IMR-90 (cell line): Measurements from ENCODE around the gene RAB39A. TPM values are rescaled to one million over a fixed set of nuclear protein-coding genes. Genes with fewer than 3 reads are reported as not detected.

ENCODE experiments used
- ATAC-seq: fragments of 200-7000 bp; cut with Tn5 transposase; 2 replicates; pipeline ENCODE4 v1.9.1; 2020; ENCODE audit warnings: low read depth, mild to moderate bottlenecking, moderate library complexity
- BruUV-seq: library from RNA; stranded (reverse); fragments of 400-500 nt; replicated peaks from 2 replicates; lab custom pipeline; 2021; lab: Mats Ljungman, UMichigan
- CTCF ChIA-PET: fragments of 300-600 bp; formaldehyde crosslinking; extraction: SDS; loops from one replicate; lab custom pipeline; 2021; ENCODE audit warnings: antibody characterized with exemption; lab: Yijun Ruan, JAX
- POLR2A ChIA-PET: fragments of 300-600 bp; sonication (Branson Sonifier 250); formaldehyde crosslinking; loops from one replicate; lab custom pipeline; 2022; ENCODE audit warnings: antibody characterized with exemption; ENCODE audit not compliant: unreplicated experiment; lab: Charles Lee
- DNase-seq: peaks from one replicate; pipeline ENCODE4 v3.0.0; 2013
- H2AFZ ChIP-seq: replicated peaks from 2 replicates; pipeline ENCODE3; 2013; ENCODE audit warnings: low read length, mild to moderate bottlenecking; ENCODE audit not compliant: poor library complexity
- H2AK5ac ChIP-seq: 2 replicates; pipeline ENCODE4 v1.6.1; 2013; ENCODE audit warnings: low read depth, low read length, inconsistent platforms
- H2AK9ac ChIP-seq: replicated peaks from 2 replicates; pipeline ENCODE3; 2013; ENCODE audit warnings: mild to moderate bottlenecking, low read depth, low read length, moderate library complexity; ENCODE audit not compliant: poor library complexity
- H2BK120ac ChIP-seq: 2 replicates; pipeline ENCODE4 v1.6.1; 2013; ENCODE audit warnings: low read depth, low read length, inconsistent platforms
- H2BK15ac ChIP-seq: 3 replicates; pipeline ENCODE4 v1.6.1; 2013; ENCODE audit warnings: low read depth, low read length, inconsistent platforms
- H2BK20ac ChIP-seq: 2 replicates; pipeline ENCODE4 v1.6.1; 2013; ENCODE audit warnings: low read depth, mild to moderate bottlenecking, inconsistent platforms, low read length, moderate library complexity
- H2BK5ac ChIP-seq: 2 replicates; pipeline ENCODE4 v1.6.1; 2013; ENCODE audit warnings: mild to moderate bottlenecking, low read depth, low read length, inconsistent platforms; ENCODE audit not compliant: poor library complexity, severe bottlenecking
- H3K14ac ChIP-seq: replicated peaks from 2 replicates; pipeline ENCODE4 v1.6.1; 2013; ENCODE audit warnings: low read depth, low read length, inconsistent platforms
- H3K18ac ChIP-seq: 2 replicates; pipeline ENCODE4 v1.6.1; 2013; ENCODE audit warnings: low read depth, low read length, control low read depth
- H3K23ac ChIP-seq: 2 replicates; pipeline ENCODE4 v1.6.1; 2013; ENCODE audit warnings: low read depth, low read length, inconsistent platforms
- H3K27ac ChIP-seq: 2 replicates; pipeline ENCODE4 v1.5.1; 2013; ENCODE audit warnings: mild to moderate bottlenecking, control low read depth, low read length; ENCODE audit not compliant: insufficient read depth
- H3K27me3 ChIP-seq: 2 replicates; pipeline ENCODE4 v1.6.1; 2013; ENCODE audit warnings: low read length; ENCODE audit not compliant: control insufficient read depth, insufficient read depth
- H3K36me3 ChIP-seq: 2 replicates; pipeline ENCODE4 v1.6.1; 2013; ENCODE audit warnings: low read length, mixed read lengths; ENCODE audit not compliant: control insufficient read depth, insufficient read depth
- H3K4ac ChIP-seq: 2 replicates; pipeline ENCODE4 v1.6.1; 2013; ENCODE audit warnings: low read depth, low read length, inconsistent platforms
- H3K4me1 ChIP-seq: 2 replicates; pipeline ENCODE4 v1.6.1; 2013; ENCODE audit warnings: low read length, mixed read lengths; ENCODE audit not compliant: control insufficient read depth, insufficient read depth
- H3K4me2 ChIP-seq: 2 replicates; pipeline ENCODE4 v1.6.1; 2013; ENCODE audit warnings: low read depth, mild to moderate bottlenecking, control low read depth, low read length, moderate library complexity
- H3K4me3 ChIP-seq: 2 replicates; pipeline ENCODE4 v1.5.1; 2013; ENCODE audit warnings: low read depth, mild to moderate bottlenecking, control low read depth, low read length, moderate library complexity; ENCODE audit not compliant: insufficient read depth
- H3K56ac ChIP-seq: 2 replicates; pipeline ENCODE4 v1.6.1; 2013; ENCODE audit warnings: low read length, inconsistent platforms; ENCODE audit not compliant: insufficient read depth; ENCODE audit errors: extremely low read depth
- H3K79me1 ChIP-seq, 2 experiments: 2 replicates each; pipeline ENCODE4 v1.6.1; 2013; ENCODE audit warnings: low read length in 2 of 2, inconsistent platforms in 1 of 2, low read depth in 1 of 2
- H3K9ac ChIP-seq: 2 replicates; pipeline ENCODE4 v1.6.1; 2013; ENCODE audit warnings: low read depth, low read length, control low read depth
- H3K9me1 ChIP-seq: 2 replicates; pipeline ENCODE4 v1.6.1; 2013; ENCODE audit warnings: low read length, inconsistent platforms; ENCODE audit not compliant: insufficient read depth
- H3K9me3 ChIP-seq: 2 replicates; pipeline ENCODE4 v1.6.1; 2013; ENCODE audit warnings: low read length; ENCODE audit not compliant: control insufficient read depth, insufficient read depth
- H4K20me1 ChIP-seq: 2 replicates; pipeline ENCODE4 v1.6.1; 2013; ENCODE audit warnings: low read length, inconsistent platforms; ENCODE audit not compliant: insufficient read depth
- H4K5ac ChIP-seq: 2 replicates; pipeline ENCODE4 v1.6.1; 2013; ENCODE audit warnings: mild to moderate bottlenecking, low read depth, low read length, control low read depth
- H4K8ac ChIP-seq, 2 experiments: 2 replicates each; pipeline ENCODE4 v1.6.1; 2013; ENCODE audit warnings: low read depth in 2 of 2, low read length in 2 of 2, control low read depth in 1 of 2, inconsistent platforms in 1 of 2
- H4K91ac ChIP-seq: 2 replicates; pipeline ENCODE4 v1.6.1; 2013; ENCODE audit warnings: low read depth, low read length, inconsistent platforms; ENCODE audit not compliant: insufficient read depth
- BHLHE40 ChIP-seq: fragments of 150-350 bp; IDR thresholded peaks from 2 replicates; pipeline ENCODE4 v1.6.1; 2016; ENCODE audit warnings: mild to moderate bottlenecking, low read depth, low read length
- CEBPB ChIP-seq: IDR thresholded peaks from 2 replicates; pipeline ENCODE4 v1.6.1; 2012; ENCODE audit warnings: low read depth, low read length, improper control_type of control experiment
- CHD1 ChIP-seq: IDR thresholded peaks from 2 replicates; pipeline ENCODE4 v1.6.1; 2012; ENCODE audit warnings: low read depth, low read length, improper control_type of control experiment
- ELK1 ChIP-seq: fragments of 150-350 bp; IDR thresholded peaks from 2 replicates; pipeline ENCODE4 v1.6.1; 2016; ENCODE audit warnings: low read depth, mild to moderate bottlenecking, low read length, moderate library complexity, borderline replicate concordance
- FOS ChIP-seq: fragments of 150-350 bp; IDR thresholded peaks from 2 replicates; pipeline ENCODE4 v1.6.1; 2016; ENCODE audit warnings: low read depth, low read length
- MAFK ChIP-seq: IDR thresholded peaks from 2 replicates; pipeline ENCODE4 v1.6.1; 2012; ENCODE audit warnings: low read depth, low read length, improper control_type of control experiment
- MAZ ChIP-seq: IDR thresholded peaks from 2 replicates; pipeline ENCODE4 v1.6.1; 2012; ENCODE audit warnings: low read depth, mild to moderate bottlenecking, low read length, improper control_type of control experiment, moderate library complexity, borderline replicate concordance
- MXI1 ChIP-seq: IDR thresholded peaks from 2 replicates; pipeline ENCODE4 v1.6.1; 2012; ENCODE audit warnings: low read depth, mild to moderate bottlenecking, low read length, moderate library complexity, borderline replicate concordance
- POLR2A ChIP-seq: IDR thresholded peaks from 2 replicates; pipeline ENCODE4 v1.6.1; 2012; ENCODE audit warnings: mild to moderate bottlenecking, low read depth, low read length
- RAD21 ChIP-seq: IDR thresholded peaks from 2 replicates; pipeline ENCODE4 v1.6.1; 2012; ENCODE audit warnings: low read length, improper control_type of control experiment
- RCOR1 ChIP-seq: IDR thresholded peaks from 2 replicates; pipeline ENCODE4 v1.6.1; 2012; ENCODE audit warnings: mild to moderate bottlenecking, low read length, improper control_type of control experiment; ENCODE audit not compliant: insufficient replicate concordance
- RFX5 ChIP-seq: IDR thresholded peaks from 2 replicates; pipeline ENCODE4 v1.8.0; 2012; ENCODE audit warnings: low read depth, mild to moderate bottlenecking, low read length, moderate library complexity
- SMC3 ChIP-seq: fragments of 150-350 bp; IDR thresholded peaks from 2 replicates; pipeline ENCODE4 v1.6.1; 2016; ENCODE audit warnings: low read depth, mild to moderate bottlenecking, antibody characterized with exemption, low read length, moderate library complexity
- WGBS, 2 experiments: methylation state at CpG; one replicate each; pipeline versions ENCODE4 v1.1.5 to v1.1.7; 2013; ENCODE audit warnings: missing lambda C conversion rate in 2 of 2; ENCODE audit not compliant: insufficient read length in 1 of 2; ENCODE audit errors: extremely low coverage in 2 of 2; 5-methylcytosine and 5-hydroxymethylcytosine counted together
- dilution Hi-C: fragments of 300-500 bp; cut with HindIII; formaldehyde crosslinking; loops from one replicate; pipeline ENCODE4 v1.14.3; 2018; ENCODE audit warnings: low sequenced_read_pairs; ENCODE audit not compliant: unreplicated experiment
- in situ Hi-C: fragments of 300-500 bp; cut with MboI; formaldehyde crosslinking; loops from 3 replicates; pipeline ENCODE4 v1.14.3; 2019; ENCODE audit warnings: low sequenced_read_pairs, inconsistent platforms, mixed read lengths
- intact Hi-C: fragments of 100-400 bp; cut with micrococcal nuclease; formaldehyde crosslinking; loops from 2 replicates; pipeline ENCODE4 v1.10.0; 2022
- polyA plus RNA-seq, 3 experiments: library from polyadenylated mRNA; depleted of rRNA; stranded (reverse); fragments of >200 nt; gene quantifications; 2 replicates each; pipeline ENCODE4 v1.2.3, GENCODE V29; 2012; ENCODE audit warnings: low replicate concordance in 1 of 3
- total RNA-seq: library from RNA; depleted of rRNA; stranded (reverse); fragments of >200 nt; gene quantifications from 2 replicates; pipeline ENCODE4 v1.2.3, GENCODE V29; 2012
- TF ChIP-seq, protein P1 (sequence below): fragments of 150-350 bp; IDR thresholded peaks from 2 replicates; pipeline ENCODE4 v1.6.1; 2017; ENCODE audit warnings: mild to moderate bottlenecking, antibody characterized with exemption, low read length, low read depth

Gene RAB39A
- total and polyA plus RNA-seq, 2 of the 4 experiments (the other 2 are of a cell fraction) = not detected

DNA sequence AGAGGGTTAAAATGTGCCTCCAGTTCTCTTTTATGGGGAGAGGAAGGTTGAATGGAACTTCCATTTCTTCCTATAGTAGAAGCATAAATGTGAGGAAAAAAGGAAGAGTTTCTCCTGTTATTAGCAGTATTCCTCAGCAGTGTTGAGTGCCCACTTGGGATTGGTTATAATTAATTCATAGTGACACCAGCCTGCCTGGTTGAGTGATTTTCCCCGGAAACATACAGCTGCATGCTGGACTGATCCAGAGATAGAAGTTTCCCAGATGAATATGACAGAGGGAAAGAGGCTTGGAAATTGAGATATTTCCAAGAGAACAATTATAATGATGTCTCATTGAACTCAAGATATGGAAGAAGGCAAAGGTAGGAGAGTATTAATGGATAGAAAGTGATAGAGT lies 28.3 kb downstream of the RAB39A start:
- Histone ChIP-seq H3K56ac (no peak overlapping the region), H3K23ac (no peak overlapping the region), H4K8ac (no peak overlapping the region), H2AFZ (no peak overlapping the region), H2BK5ac (no peak overlapping the region), H2BK120ac (no peak overlapping the region), H2AK5ac (no peak overlapping the region), H3K79me1 (no peaks in the 10 kb centered on the region), H3K4me3 (no peak overlapping the region), H3K18ac (no peak overlapping the region), H3K27ac (no peak overlapping the region), H3K4me2 (no peak overlapping the region), H3K4ac (no peak overlapping the region), H4K20me1 (no peaks in the 10 kb centered on the region), H4K5ac (no peak overlapping the region), H3K9ac (no peak overlapping the region), H3K9me3 (no peaks in the 10 kb centered on the region), H3K14ac (no peak overlapping the region), H3K4me1 (no peaks in the 10 kb centered on the region), H3K9me1 (no peaks in the 10 kb centered on the region), H2AK9ac (no peak overlapping the region), H3K36me3 (no peaks in the 10 kb centered on the region), H4K91ac (no peak overlapping the region), H2BK15ac (no peak overlapping the region), H3K27me3 (peaks cover 1% of the 10 kb centered on the region; the same call in 1 of the 2 replicates), H2BK20ac (no peak overlapping the region)
- WGBS, 2 experiments = no CpG with 5 or more reads among the region's 1 CpG
- intact Hi-C loops = no loop called here
- dilution Hi-C loops = no loop called here
- ChIA-PET CTCF (no interaction called here), POLR2A (no interaction called here)
- DNase-seq = no peak
- in situ Hi-C loops = no loop called here
- no peak for ATAC-seq
- no TSS peak for BruUV-seq
- TF ChIP-seq ELK1 = no peak
- no peak for TF ChIP-seq MAFK
- no peak for TF ChIP-seq POLR2A
- TF ChIP-seq RFX5 = no peak
- TF ChIP-seq FOS = no peak
- TF ChIP-seq BHLHE40 = no peak
- TF ChIP-seq, protein P1, sequence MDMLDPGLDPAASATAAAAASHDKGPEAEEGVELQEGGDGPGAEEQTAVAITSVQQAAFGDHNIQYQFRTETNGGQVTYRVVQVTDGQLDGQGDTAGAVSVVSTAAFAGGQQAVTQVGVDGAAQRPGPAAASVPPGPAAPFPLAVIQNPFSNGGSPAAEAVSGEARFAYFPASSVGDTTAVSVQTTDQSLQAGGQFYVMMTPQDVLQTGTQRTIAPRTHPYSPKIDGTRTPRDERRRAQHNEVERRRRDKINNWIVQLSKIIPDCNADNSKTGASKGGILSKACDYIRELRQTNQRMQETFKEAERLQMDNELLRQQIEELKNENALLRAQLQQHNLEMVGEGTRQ = no peak
- no peak for TF ChIP-seq CHD1
- TF ChIP-seq SMC3 = no peak
- no peak for TF ChIP-seq MAZ
- TF ChIP-seq MXI1 = no peak
- TF ChIP-seq CEBPB = no peak
- TF ChIP-seq RAD21 = no peak
- no peak for TF ChIP-seq RCOR1
